Esophagus muscularis mucosa (tissue), 4 donors: ENCODE measurements around the gene IL15RA. TPM values are rescaled to one million over a fixed set of nuclear protein-coding genes. Genes with fewer than 3 reads are reported as not detected.
A peak's percentile ranks its signal among the peaks of the same experiment; 100 is the strongest.
"Not testable (repeated sequence)": the region's sequence is repeated elsewhere in the genome, so short reads cannot be mapped to it uniquely, and the experiment has no call there.

Source experiments
- DNase-seq: peaks from one replicate; pipeline ENCODE4 v3.0.0-alpha.2; 2017; ENCODE audit errors: extremely low spot score
- H3K27ac ChIP-seq, 4 donors: fragments of 200-600 bp; sonication (generic); replicated peaks in 1 of 4; 1 replicate in 3 of 4; 2 replicates in 1 of 4; pipeline ENCODE4 v1.5.1; 2016 to 2019; ENCODE audit warnings: mild to moderate bottlenecking in 1 of 4
- H3K27me3 ChIP-seq, 4 donors: fragments of 200-600 bp; sonication (generic); one replicate each; pipeline versions ENCODE4 v1.5.1 to v1.6.0; 2016 to 2019
- H3K36me3 ChIP-seq, 4 donors: fragments of 200-600 bp; sonication (generic); one replicate each; pipeline ENCODE4 v1.5.1; 2016 to 2019
- H3K4me1 ChIP-seq, 4 donors: fragments of 200-600 bp; sonication (generic); one replicate each; pipeline ENCODE4 v1.5.1; 2016 to 2019
- H3K4me3 ChIP-seq, 4 donors: fragments of 200-600 bp; sonication (generic); 1 replicate in 2 of 4; 2 replicates in 2 of 4; pipeline ENCODE4 v1.5.1; 2016 to 2019; ENCODE audit warnings: mild to moderate bottlenecking in 4 of 4, moderate library complexity in 1 of 4
- H3K9me3 ChIP-seq, 4 donors: fragments of 200-600 bp; sonication (generic); 1 replicate in 3 of 4; 2 replicates in 1 of 4; pipeline ENCODE4 v1.5.1; 2016 to 2019
- EP300 ChIP-seq: sonication (generic); formaldehyde crosslinking; IDR thresholded peaks from one replicate; pipeline ENCODE4 v1.6.1; 2017; ENCODE audit warnings: antibody characterized with exemption
- POLR2A ChIP-seq: fragments of 450-650 bp; IDR thresholded peaks from one replicate; pipeline ENCODE4 v1.6.1; 2017; ENCODE audit warnings: antibody characterized with exemption, moderate library complexity, mild to moderate bottlenecking, low read depth
- POLR2AphosphoS5 ChIP-seq, 2 donors: sonication (generic); formaldehyde crosslinking; IDR thresholded peaks; one replicate each; pipeline ENCODE4 v1.6.1; 2017; ENCODE audit warnings: antibody characterized with exemption in 2 of 2
- WGBS: methylation state at CpG from one replicate; pipeline ENCODE4 v1.1.5; 2018; 5-methylcytosine and 5-hydroxymethylcytosine counted together
- intact Hi-C: fragments of 100-400 bp; cut with DNase I; formaldehyde crosslinking; loops from one replicate; pipeline ENCODE4 v1.15.1; 2023
- total RNA-seq, 4 donors: library from RNA; depleted of rRNA; stranded (reverse); fragments of >200 nt; gene quantifications; one replicate each; pipeline versions ENCODE4 v1.1.0 to v1.2.1, GENCODE V29; 2016
- TF ChIP-seq, protein P1 (sequence below), 3 experiments: fragments of 200-600 bp in 2 of 3; fragments of 450-650 bp in 1 of 3; sonication (generic) in 2 of 3; IDR thresholded peaks; one replicate each; pipeline ENCODE4 v1.5.1; 2017 to 2019; ENCODE audit warnings: antibody characterized with exemption in 3 of 3, mild to moderate bottlenecking in 2 of 3, moderate library complexity in 1 of 3

Gene IL15RA
- total RNA-seq, 4 donors from 2014 or later: 19.5 to 30.1 (median 24.2) TPM

DNA sequence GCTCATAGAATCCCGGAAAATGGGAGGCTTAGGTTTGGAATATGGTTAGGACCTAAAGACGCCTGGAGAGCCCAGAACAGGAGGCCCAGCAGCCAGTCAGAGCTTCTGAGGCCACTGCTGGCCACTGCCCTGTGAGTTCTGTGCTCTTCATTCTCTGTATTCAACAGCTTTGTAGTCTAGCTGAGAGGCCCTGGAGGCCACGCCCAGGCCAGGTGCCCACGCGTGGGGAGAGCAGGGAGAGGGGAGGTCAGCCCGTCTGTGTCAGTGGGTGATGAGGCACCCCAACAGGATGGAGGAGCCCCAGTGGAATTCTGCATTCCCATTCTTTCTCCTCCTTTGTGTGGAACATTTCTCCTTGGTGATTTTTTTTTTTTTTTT, 29.1 kb downstream of the IL15RA start:
- intact Hi-C loops: loop anchor here (5.0 kb wide), 1 partner anchor 139 kb away; the partner anchor contains the start of gene RBM17
- WGBS: 88% methylated on average over 6 of the region's 6 CpGs
- peaks cover 0 to 10% (median 0%) of the 10 kb centered on the region in 4 donors for H3K27me3 ChIP-seq
- H3K4me3 ChIP-seq: no peak overlapping the region
- H3K4me1 ChIP-seq: peaks cover 41 to 69% (median 63%) of the 10 kb centered on the region in 4 donors
- DNase-seq: no peak
- H3K36me3 ChIP-seq: peaks cover 0 to 13% (median 5%) of the 10 kb centered on the region in 4 donors
- no peak overlapping the region for H3K27ac ChIP-seq
- no peak for TF ChIP-seq EP300
- TF ChIP-seq, protein P1, sequence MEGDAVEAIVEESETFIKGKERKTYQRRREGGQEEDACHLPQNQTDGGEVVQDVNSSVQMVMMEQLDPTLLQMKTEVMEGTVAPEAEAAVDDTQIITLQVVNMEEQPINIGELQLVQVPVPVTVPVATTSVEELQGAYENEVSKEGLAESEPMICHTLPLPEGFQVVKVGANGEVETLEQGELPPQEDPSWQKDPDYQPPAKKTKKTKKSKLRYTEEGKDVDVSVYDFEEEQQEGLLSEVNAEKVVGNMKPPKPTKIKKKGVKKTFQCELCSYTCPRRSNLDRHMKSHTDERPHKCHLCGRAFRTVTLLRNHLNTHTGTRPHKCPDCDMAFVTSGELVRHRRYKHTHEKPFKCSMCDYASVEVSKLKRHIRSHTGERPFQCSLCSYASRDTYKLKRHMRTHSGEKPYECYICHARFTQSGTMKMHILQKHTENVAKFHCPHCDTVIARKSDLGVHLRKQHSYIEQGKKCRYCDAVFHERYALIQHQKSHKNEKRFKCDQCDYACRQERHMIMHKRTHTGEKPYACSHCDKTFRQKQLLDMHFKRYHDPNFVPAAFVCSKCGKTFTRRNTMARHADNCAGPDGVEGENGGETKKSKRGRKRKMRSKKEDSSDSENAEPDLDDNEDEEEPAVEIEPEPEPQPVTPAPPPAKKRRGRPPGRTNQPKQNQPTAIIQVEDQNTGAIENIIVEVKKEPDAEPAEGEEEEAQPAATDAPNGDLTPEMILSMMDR (IDR thresholded peaks at IDR 0.05): no peak
- no peak for TF ChIP-seq POLR2AphosphoS5 (IDR thresholded peaks at IDR 0.05)
- TF ChIP-seq POLR2A: no peak
- no peaks in the 10 kb centered on the region for H3K9me3 ChIP-seq

DNA sequence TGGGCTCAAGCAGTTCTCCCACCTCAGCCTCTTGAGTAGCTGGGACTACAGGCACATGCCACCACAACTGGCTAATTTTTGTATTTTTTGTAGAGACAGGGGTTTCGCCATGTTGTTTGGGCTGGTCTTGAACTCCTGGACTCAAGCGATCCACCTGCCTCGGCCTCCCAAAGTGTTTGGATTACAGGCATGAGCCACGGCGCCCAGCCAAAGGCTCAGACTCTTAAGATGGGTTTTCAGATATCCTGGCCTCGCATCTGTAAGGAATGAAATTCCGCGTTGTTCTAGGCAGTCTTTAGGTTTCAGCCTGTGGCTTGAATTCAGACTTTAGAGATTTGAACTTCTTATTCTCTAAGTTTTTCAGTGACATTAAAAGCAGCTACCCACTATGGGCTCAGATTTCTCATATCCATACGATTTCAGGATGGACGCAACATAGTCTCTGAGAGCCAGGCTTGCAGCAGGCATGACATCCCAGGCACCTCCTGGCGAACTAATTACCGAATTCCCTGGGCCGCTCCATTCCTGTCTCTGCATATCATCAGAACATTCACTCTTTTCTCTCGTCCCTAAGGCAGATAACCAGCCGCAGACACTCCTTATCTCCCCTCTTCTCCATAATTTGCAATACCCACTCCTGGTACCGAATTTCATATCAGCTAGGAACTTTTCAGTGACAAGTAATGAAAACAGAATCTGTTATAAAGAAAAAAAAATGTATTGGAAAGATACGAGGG, 29.7 kb downstream of the IL15RA start:
- Histone ChIP-seq H3K27me3 (peaks cover 0 to 10% (median 0%) of the 10 kb centered on the region in 4 donors), H3K4me1 (peaks cover 46 to 73% (median 65%) of the 10 kb centered on the region in 4 donors), H3K27ac (peak overlapping the region in 2 of 4 donors; percentile 76 to 80), H3K9me3 (no peaks in the 10 kb centered on the region), H3K36me3 (peaks cover 0 to 8% (median 3%) of the 10 kb centered on the region in 4 donors), H3K4me3 (no peak overlapping the region)
- DNase-seq: no peak
- intact Hi-C loops: loop anchor here (5.0 kb wide), 1 partner anchor 140 kb away; the partner anchor contains the start of gene RBM17
- WGBS: 94% methylated on average over 17 of the region's 17 CpGs
- no peak for TF ChIP-seq EP300
- no peak for TF ChIP-seq POLR2AphosphoS5 (IDR thresholded peaks at IDR 0.05)
- no peak for TF ChIP-seq POLR2A
- TF ChIP-seq, protein P1 (IDR thresholded peaks at IDR 0.05): no peak

DNA sequence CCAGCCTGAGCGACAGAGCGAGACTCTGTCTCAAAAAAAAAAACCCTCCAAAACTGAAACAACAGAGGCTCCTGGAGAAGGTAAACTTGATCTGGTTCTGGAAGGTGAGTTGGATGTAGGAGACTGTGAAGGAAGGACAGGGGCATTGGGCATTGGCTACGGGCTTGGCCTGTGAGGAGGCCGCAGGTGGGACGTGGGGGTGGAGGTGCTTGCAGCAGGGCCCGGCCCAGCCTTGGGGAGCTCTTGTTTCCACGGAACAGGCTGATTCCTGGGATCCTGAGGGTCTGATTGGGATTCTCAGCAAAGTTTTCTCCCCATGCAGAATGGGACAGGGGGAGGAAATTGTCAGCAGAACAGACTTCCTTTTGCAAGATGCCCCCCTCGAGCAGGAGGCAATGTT, 30.6 kb downstream of the IL15RA start:
- Histone ChIP-seq H3K27ac (peak overlapping the region; percentile 76 to 84 (median 82)), H3K36me3 (peaks cover 0 to 2% (median 0%) of the 10 kb centered on the region in 4 donors), H3K4me1 (peaks cover 46 to 80% (median 74%) of the 10 kb centered on the region in 4 donors), H3K27me3 (peaks cover 0 to 10% (median 0%) of the 10 kb centered on the region in 4 donors), H3K4me3 (no peak overlapping the region), H3K9me3 (no peaks in the 10 kb centered on the region)
- no peak for DNase-seq
- no peak for TF ChIP-seq POLR2A
- TF ChIP-seq, protein P1 (IDR thresholded peaks at IDR 0.05): no peak
- no peak for TF ChIP-seq EP300
- TF ChIP-seq POLR2AphosphoS5 (IDR thresholded peaks at IDR 0.05): no peak
- intact Hi-C loops: loop anchor here (5.0 kb wide), 1 partner anchor 141 kb away; the partner anchor contains the start of gene RBM17
- 94% methylated on average over 8 of the region's 8 CpGs for WGBS

DNA sequence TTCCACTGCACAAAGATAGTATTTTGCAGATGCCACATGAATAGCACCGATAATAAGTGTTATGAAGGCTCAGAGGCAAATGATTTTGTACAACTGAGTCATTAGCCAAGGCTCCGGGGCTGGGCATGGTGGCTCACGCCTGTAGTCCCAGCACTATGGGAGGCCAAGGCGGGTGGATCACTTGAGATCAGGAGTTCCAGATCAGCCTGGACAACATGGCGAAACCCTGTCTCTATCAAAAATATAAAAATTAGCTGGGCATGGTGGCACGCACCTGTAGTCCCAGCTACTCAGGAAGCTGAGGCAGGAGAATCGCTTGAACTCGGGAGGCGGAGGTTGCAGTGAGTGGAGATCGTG, 30.9 kb downstream of the IL15RA start:
- peak overlapping the region; percentile 76 to 84 (median 82) for H3K27ac ChIP-seq
- not testable (repeated sequence) for DNase-seq, H3K4me3 ChIP-seq, H3K36me3 ChIP-seq, H3K9me3 ChIP-seq, H3K27me3 ChIP-seq
- WGBS: 98% methylated on average over 10 of the region's 10 CpGs
- intact Hi-C loops: loop anchor here (5.0 kb wide), 1 partner anchor 141 kb away; the partner anchor contains the start of gene RBM17
- H3K4me1 ChIP-seq: peaks cover 46 to 81% (median 74%) of the 10 kb centered on the region in 4 donors

DNA sequence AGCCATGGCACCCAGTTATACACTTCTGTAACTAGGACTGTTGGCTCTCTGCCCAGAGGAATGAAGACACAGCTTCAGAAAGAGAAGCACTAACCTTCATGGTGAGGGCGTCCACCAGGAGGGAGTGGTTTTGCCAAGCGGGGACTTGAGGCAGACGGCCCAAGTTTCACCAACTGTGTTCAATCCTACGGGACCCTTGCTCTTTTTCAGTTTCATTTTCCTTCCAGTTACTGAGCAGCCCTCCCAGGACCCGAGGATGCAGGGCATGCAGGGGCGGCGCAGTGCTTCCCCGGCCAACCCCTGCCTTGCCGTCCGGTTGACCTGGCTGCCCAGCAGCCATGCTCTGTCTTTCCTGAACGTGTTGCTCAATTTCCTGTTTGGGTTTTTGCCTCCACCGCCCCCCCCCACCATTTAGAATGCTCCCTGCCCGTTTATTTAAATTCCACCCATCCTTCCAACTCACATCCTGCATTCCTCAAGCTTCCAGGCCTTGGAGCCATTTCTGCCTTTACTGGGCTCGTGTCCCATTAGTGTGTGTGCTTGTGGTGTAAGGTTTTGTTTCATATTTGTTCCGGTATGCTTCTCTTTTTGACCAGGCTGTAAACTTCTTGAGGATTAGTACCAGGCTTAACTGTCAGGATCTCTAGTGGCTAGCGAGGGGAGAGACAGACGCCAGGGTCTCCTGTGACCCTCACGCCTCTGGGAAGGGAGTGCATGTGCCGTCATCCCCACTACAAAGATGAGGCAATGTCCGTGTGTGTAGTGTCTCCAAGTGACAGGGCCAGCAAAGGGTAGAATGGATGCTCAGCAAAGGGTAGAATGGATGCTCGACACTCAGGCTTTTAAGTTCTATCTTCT, 31.6 kb downstream of the IL15RA start:
- H3K4me3 ChIP-seq: peak overlapping the region; percentile 27 to 48 (median 44)
- no peaks in the 10 kb centered on the region for H3K9me3 ChIP-seq
- intact Hi-C loops: loop anchor here (5.0 kb wide), 1 partner anchor 142 kb away; the partner anchor contains the start of gene RBM17
- TF ChIP-seq, protein P1 (IDR thresholded peaks at IDR 0.05): no peak
- TF ChIP-seq POLR2A (no peak), EP300 (peak; percentile 68), POLR2AphosphoS5 (IDR thresholded peaks at IDR 0.05) (peak; percentile 49 to 66)
- peak overlapping the region; percentile 76 to 84 (median 82) for H3K27ac ChIP-seq
- no peak for DNase-seq
- 40% methylated on average over 21 of the region's 21 CpGs for WGBS
- H3K27me3 ChIP-seq: peaks cover 0 to 10% (median 0%) of the 10 kb centered on the region in 4 donors
- peaks cover 46 to 78% (median 72%) of the 10 kb centered on the region in 4 donors for H3K4me1 ChIP-seq
- H3K36me3 ChIP-seq: no peaks in the 10 kb centered on the region
